Uterus (tissue), 4 donors: ENCODE results near the gene RIC8B. TPM values are rescaled to one million over a fixed set of nuclear protein-coding genes. Genes with fewer than 3 reads are reported as not detected.

ENCODE experiments used
- DNase-seq, 2 donors: peaks; one replicate each; pipeline ENCODE4 v3.0.0-alpha.2; 2019 to 2020
- H3K27ac ChIP-seq, 2 donors: fragments of 200-600 bp; sonication (generic); 1 replicate in 1 of 2; 2 replicates in 1 of 2; pipeline ENCODE4 v1.5.1; 2016 to 2018
- H3K27me3 ChIP-seq, 2 donors: fragments of 200-600 bp; sonication (generic); one replicate each; pipeline ENCODE4 v1.5.1; 2018 to 2019; ENCODE audit warnings: control low read depth in 1 of 2
- H3K36me3 ChIP-seq, 2 donors: fragments of 200-600 bp; sonication (generic); one replicate each; pipeline ENCODE4 v1.5.1; 2019; ENCODE audit warnings: control low read depth in 1 of 2
- H3K4me1 ChIP-seq, 2 donors: fragments of 200-600 bp; sonication (generic); one replicate each; pipeline ENCODE4 v1.5.1; 2018 to 2019; ENCODE audit warnings: control low read depth in 1 of 2
- H3K4me3 ChIP-seq, 2 donors: fragments of 200-600 bp; sonication (generic); 1 replicate in 1 of 2; 2 replicates in 1 of 2; pipeline ENCODE4 v1.5.1; 2018 to 2019; ENCODE audit warnings: mild to moderate bottlenecking in 1 of 2
- H3K9me3 ChIP-seq, 2 donors: fragments of 200-600 bp; sonication (generic); one replicate each; pipeline ENCODE4 v1.5.1; 2019; ENCODE audit warnings: control low read depth in 1 of 2
- POLR2A ChIP-seq, 2 donors: fragments of 450-650 bp; IDR thresholded peaks; one replicate each; pipeline ENCODE4 v1.6.1; 2016; ENCODE audit warnings: antibody characterized with exemption in 2 of 2, mild to moderate bottlenecking in 1 of 2, moderate library complexity in 1 of 2
- intact Hi-C: fragments of 100-400 bp; cut with DNase I; formaldehyde crosslinking; loops from one replicate; pipeline ENCODE4 v1.15.1; 2023; ENCODE audit warnings: low total_unique reads
- total RNA-seq, 4 donors: library from RNA; depleted of rRNA in 3 of 4; stranded (reverse); fragments of >200 nt in 3 of 4; gene quantifications; one replicate each; pipeline versions ENCODE4 v1.1.0 to v1.2.4, GENCODE V29; 2014 to 2023
- TF ChIP-seq, protein P1 (sequence below), 4 experiments: fragments of 200-600 bp in 2 of 4; fragments of 450-650 bp in 2 of 4; sonication (generic) in 2 of 4; IDR thresholded peaks; one replicate each; pipeline ENCODE4 v1.5.1; 2016 to 2019; ENCODE audit warnings: antibody characterized with exemption in 4 of 4, mild to moderate bottlenecking in 2 of 4, moderate library complexity in 1 of 4
- donor health status: DM: yes; HTN: yes; CAD: no.

RIC8B gene
- total RNA-seq, 4 donors from 2014 or later, result 23.1 to 49.7 (median 34.0) TPM

DNA sequence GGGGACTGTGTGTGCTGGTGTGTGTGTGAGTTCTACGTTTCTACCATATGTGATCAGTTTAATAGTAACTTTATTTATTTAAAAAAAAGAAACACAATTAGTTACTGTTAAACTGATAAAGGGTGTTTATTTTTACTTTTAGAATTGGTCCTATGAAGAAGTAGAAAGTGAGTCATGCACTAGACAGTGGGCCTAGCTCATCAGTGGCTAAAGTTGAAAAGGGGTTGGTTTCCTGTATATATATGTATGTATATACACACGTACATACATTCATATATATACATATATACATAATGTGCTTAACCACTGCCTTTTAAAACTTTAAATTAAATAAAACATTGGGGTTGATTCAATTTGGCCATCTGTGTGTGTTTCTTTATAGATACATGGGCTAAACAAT is 112.5 kb downstream of the RIC8B start:
- Histone ChIP-seq H3K4me1 (no peaks in the 10 kb centered on the region), H3K4me3 (no peak overlapping the region), H3K27ac (no peak overlapping the region), H3K9me3 (no peaks in the 10 kb centered on the region), H3K36me3 (no peaks in the 10 kb centered on the region), H3K27me3 (no peaks in the 10 kb centered on the region)
- intact Hi-C loops, result no loop called here
- TF ChIP-seq POLR2A (IDR thresholded peaks at IDR 0.05), result no peak
- TF ChIP-seq, protein P1, sequence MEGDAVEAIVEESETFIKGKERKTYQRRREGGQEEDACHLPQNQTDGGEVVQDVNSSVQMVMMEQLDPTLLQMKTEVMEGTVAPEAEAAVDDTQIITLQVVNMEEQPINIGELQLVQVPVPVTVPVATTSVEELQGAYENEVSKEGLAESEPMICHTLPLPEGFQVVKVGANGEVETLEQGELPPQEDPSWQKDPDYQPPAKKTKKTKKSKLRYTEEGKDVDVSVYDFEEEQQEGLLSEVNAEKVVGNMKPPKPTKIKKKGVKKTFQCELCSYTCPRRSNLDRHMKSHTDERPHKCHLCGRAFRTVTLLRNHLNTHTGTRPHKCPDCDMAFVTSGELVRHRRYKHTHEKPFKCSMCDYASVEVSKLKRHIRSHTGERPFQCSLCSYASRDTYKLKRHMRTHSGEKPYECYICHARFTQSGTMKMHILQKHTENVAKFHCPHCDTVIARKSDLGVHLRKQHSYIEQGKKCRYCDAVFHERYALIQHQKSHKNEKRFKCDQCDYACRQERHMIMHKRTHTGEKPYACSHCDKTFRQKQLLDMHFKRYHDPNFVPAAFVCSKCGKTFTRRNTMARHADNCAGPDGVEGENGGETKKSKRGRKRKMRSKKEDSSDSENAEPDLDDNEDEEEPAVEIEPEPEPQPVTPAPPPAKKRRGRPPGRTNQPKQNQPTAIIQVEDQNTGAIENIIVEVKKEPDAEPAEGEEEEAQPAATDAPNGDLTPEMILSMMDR (IDR thresholded peaks at IDR 0.05), result no peak
- no peak for DNase-seq

DNA sequence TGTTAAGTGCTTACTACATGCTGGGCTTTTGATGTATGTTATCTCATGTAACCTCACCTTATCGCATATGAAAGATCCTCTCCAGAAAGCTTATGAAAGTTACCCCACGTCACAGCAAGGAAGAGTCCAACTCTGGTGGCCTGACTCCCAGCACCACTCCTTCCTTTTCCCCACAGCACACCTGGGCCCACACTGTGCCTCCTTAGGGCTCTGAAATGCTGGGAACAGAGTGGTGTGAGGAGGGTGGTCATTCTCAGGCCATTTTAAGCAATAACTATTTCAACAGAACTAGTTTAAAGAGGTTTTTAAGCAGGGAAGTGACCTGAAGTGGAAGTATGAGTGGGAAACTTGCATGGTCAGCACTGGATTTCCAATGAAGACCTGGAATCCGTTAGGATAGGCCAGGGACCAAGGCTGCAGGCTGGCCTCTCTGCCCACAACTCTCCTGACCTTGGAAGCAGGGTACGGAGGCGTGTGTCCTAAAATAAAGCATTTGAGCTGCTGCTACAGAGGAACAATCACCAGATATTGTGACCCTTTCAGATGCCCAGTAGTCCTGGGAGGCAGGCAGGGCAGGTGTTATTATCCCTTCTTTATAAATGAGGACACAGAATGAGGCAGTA is 114.0 kb downstream of the RIC8B start:
- H3K36me3 ChIP-seq, result no peaks in the 10 kb centered on the region
- intact Hi-C loops, result no loop called here
- TF ChIP-seq, protein P1 (IDR thresholded peaks at IDR 0.05), result no peak
- no peak for TF ChIP-seq POLR2A (IDR thresholded peaks at IDR 0.05)

DNA sequence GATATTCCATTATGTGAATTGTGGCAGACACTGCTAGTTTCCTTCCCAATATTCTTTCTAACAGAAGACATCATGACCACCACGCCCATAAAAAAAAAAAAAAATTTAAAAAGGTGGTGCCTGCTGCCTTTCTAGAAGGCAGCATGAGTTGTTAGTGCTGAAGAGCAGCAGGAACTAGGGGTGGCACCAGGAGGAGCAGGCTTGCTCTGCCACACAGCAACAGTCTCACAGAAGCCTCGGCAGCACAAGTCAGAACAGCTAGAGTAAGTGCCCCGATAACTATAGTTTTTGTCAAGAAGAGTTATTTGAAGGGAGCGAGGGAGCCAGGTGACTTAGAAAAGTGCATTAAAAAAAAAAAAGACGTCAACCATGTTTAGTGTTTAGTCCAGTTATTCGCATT is 114.8 kb downstream of the RIC8B start:
- H3K9me3 ChIP-seq, result no peaks in the 10 kb centered on the region
- no peaks in the 10 kb centered on the region for H3K27me3 ChIP-seq
- H3K36me3 ChIP-seq, result no peaks in the 10 kb centered on the region
- intact Hi-C loops, result no loop called here
- TF ChIP-seq, protein P1 (IDR thresholded peaks at IDR 0.05), result no peak
- no peak for TF ChIP-seq POLR2A (IDR thresholded peaks at IDR 0.05)
- DNase-seq, result no peak
- no peak overlapping the region for H3K27ac ChIP-seq
- no peaks in the 10 kb centered on the region for H3K4me1 ChIP-seq
- no peak overlapping the region for H3K4me3 ChIP-seq

More for the DNA sequence above, 114.0 kb downstream of the RIC8B start:
- H3K4me3 ChIP-seq, result no peak overlapping the region
- no peaks in the 10 kb centered on the region for H3K9me3 ChIP-seq
- H3K27me3 ChIP-seq, result no peaks in the 10 kb centered on the region
- DNase-seq, result no peak
- H3K27ac ChIP-seq, result no peak overlapping the region
- H3K4me1 ChIP-seq, result no peaks in the 10 kb centered on the region

DNA sequence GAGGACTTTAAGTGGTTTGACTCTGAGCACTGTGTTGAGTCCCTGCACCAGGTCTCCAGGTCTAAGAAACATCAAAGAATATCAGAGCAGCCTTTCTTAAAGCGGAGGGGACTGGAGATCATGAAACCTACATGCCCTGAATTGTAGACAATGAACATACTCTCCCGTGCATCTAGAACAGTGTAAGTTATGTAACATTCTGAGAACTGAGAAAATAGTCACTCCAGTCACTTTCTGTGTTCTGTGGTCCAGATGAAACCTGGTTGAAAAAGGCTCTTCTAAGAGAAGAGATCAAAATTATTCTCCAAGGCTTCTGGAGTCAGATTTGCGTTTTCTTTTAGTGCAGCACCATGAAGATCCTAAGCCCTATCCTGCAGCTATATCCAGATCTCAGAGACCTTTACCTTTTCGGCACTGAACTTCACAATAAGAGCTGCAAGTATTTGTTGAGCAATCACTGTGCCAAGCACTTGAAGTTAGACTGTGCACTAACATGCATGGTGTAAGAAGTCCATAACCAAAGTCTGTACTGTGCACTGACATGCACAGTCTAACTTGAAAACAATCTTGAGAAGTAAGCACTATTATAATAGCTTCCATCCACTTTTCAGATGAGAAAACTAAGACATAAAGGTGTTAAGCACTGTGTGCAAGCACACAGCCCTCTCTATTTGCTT is 115.6 kb downstream of the RIC8B start:
- intact Hi-C loops, result no loop called here
- no peak overlapping the region for H3K27ac ChIP-seq
- H3K4me1 ChIP-seq, result no peaks in the 10 kb centered on the region
- no peak for DNase-seq
- H3K9me3 ChIP-seq, result no peaks in the 10 kb centered on the region
- no peaks in the 10 kb centered on the region for H3K27me3 ChIP-seq
- TF ChIP-seq, protein P1 (IDR thresholded peaks at IDR 0.05), result no peak
- no peaks in the 10 kb centered on the region for H3K36me3 ChIP-seq
- no peak overlapping the region for H3K4me3 ChIP-seq

DNA sequence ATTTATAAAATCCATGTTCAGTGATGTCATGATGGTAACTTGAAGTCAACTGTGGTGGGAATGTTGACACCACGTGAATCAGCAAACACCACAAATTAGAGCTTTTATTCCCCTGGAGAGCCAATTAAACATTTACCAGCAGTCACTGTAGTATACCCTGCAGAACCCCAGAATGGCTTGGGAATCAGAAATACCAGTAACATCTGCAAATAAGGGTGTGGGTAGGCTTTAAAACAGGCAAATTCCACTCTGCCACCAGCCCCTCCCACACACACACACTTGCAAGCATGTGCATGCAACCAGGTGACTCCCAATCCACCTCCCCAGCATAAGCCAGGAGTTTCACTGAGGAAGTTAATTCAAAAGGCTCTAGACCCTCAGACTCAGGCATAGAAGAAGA is 117.6 kb downstream of the RIC8B start:
- H3K4me1 ChIP-seq, result no peaks in the 10 kb centered on the region
- TF ChIP-seq, protein P1 (IDR thresholded peaks at IDR 0.05), result no peak
- TF ChIP-seq POLR2A (IDR thresholded peaks at IDR 0.05), result no peak
- H3K36me3 ChIP-seq, result no peaks in the 10 kb centered on the region
- no peaks in the 10 kb centered on the region for H3K9me3 ChIP-seq
- H3K27me3 ChIP-seq, result no peaks in the 10 kb centered on the region
- H3K4me3 ChIP-seq, result no peak overlapping the region
- no peak for DNase-seq
- H3K27ac ChIP-seq, result no peak overlapping the region
- intact Hi-C loops, result no loop called here
